LoVo (cell line): Measurements from ENCODE around the gene NUP153.
"Not testable (repeated sequence)": the region's sequence is repeated elsewhere in the genome, so short reads cannot be mapped to it uniquely, and the experiment has no call there.

Source experiments
- DNase-seq: peaks from one replicate; pipeline ENCODE4 v3.0.0-alpha.2; 2016; ENCODE audit warnings: low spot score

NUP153 gene

GRCh38 chr6:17706580-17707370 is at the start of gene NUP153:
NUP153 (minus strand) TSS chr6:17706925; CDS start chr6:17706387, 538 bp downstream.
- peak; percentile 96 for DNase-seq

- no peak for DNase-seq
These were observed 47.5 kb upstream of the NUP153 start for GRCh38 chr6:17754254-17754653.

GRCh38 chr6:17745324-17745723 is 38.6 kb upstream of the NUP153 start:
- not testable (repeated sequence) for DNase-seq

DNA sequence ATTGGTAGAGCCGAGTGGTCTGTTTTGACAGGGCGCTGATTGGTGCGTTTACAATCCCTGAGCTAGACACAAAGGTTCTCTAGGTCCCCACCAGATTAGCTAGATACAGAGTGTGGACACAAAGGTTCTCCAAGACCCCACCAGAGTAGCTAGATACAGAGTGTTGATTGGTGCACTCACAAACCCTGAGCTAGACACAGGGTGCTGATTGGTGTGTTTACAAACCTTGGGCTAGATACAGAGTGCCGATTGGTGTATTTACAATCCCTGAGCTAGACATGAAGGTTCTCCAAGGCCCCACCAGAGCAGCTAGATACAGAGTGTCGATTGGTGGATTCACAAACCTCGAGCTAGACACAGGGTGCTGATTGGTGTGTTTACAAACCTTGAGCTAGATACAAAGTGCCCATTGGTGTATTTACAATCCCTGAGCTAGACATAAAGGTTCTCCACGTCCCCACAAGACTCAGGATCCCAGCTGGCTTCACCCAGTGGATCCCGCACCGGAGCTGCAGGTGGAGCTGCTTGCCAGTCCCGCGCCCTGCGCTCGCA is 38.1 kb upstream of the NUP153 start:
- not testable (repeated sequence) for DNase-seq

GRCh38 chr6:17744019-17744756 is 37.5 kb upstream of the NUP153 start:
- DNase-seq: no peak

- no peak for DNase-seq
These were observed 34.8 kb upstream of the NUP153 start for GRCh38 chr6:17741507-17741906.

DNA sequence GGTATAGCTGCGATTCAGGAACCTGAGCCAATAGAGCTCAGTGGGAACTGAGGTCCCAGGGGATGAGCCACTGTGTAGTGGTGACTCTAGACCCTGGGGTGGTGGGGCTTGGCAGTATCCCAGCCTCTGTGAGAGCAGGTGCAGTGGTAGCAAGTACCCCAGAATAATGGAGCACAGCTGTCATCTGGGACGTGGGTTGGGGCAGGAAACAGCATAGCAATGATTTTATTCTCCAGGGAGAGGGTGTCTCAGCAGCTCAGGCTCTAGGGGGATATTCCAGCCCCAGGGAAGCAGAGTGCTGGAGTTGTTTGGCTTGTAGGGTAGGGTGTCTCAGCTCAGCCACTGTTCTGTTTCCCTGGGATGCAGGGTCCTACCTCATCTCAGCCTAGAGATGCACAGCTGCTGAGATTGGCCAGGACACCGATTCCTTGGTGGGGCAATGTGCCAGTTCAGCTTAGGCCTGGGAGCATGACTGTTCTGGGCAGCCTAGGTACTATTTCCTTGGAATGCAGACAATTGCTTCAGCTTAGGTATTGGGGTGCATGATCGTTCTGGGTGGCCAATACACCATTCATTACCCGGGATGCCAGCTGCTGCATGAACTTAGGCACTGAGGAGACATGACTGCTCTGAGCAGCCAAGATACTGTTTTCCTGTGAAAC is 34.0 kb upstream of the NUP153 start:
- no peak for DNase-seq

DNA sequence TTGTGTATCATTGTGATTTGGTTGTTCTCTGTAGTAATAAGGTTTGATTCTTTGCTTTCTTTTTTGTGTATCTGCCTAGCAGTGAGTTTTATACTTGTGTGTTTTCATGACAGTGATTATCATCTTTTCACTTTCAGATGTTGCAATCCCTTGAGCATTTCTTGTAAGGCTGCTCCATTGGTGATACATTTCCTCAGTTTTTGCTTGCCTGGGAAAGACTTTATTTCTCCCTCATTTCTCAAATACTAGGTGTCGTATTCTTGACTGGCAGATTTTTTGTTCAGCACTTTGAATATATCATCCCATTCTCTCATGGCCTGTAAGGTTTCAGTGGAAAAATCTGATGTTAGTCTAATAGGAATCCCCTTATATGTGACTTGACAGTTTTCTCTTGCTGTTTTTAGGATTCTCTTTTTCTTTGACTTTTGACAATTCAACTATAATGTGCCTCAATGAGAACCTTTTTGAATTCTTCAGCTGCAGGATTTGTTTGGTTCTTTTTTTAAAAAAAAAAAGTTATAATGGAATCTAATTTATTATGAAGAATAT is 31.1 kb upstream of the NUP153 start:
- DNase-seq: no peak

- DNase-seq: not testable (repeated sequence)
These were observed 28.6 kb upstream of the NUP153 start for GRCh38 chr6:17735311-17735710.

GRCh38 chr6:17730078-17730704 is 23.5 kb upstream of the NUP153 start:
- DNase-seq: no peak

- no peak for DNase-seq
These were observed 22.7 kb upstream of the NUP153 start for GRCh38 chr6:17729223-17730077.

DNA sequence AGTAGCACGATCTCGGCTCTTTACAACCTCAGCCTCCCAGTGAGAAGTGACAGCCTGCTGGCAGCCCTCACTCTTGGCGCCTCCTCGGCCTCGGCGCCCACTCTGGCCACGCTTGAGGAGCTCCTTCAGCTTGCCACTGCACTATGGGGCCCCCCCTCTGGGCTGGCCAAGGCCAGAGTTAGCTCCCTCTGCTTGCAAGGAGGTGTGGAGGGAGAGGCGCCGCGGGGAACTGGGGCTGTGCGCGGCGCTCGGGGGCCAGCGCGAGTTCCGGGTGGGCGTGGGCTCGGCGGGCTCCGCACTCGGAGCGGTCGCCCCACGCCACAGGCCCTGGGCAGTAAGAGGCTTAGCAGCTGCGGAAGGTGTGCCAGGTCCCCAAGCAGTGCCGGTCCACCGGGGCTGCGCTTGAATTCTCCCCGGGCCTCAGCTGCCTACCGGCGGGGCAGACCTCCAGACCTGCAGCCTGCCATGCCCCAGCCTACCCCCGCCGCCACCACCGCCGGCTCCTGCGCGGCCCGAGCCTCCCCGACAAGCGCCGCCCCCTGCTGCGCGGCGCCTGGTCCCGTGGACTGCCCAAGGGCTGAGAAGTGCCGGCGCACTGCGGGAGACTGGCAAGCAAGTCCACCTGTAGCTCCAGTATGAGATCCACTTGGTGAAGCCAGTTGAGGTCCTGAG is 22.0 kb upstream of the NUP153 start:
- no peak for DNase-seq

DNA sequence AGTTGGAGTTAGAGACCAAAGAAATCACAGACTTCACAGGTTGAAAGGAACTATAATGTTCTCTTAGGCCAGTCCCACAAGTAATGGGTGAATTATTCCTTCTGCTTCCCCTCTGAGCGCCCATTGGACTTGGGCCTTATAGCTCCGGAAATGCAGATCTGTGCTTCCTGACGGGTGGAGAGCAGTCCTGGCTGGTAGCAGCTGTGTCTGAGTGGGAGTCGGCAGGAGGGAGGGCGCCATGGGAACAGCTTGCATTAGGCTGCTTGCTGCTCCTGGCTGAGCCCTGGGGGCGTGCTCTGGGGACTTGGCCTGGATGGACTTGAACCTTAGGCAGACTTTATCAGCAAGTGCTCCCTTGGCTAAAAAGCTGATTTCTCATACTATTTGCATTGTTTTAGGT is 18.4 kb upstream of the NUP153 start:
- DNase-seq: no peak

DNA sequence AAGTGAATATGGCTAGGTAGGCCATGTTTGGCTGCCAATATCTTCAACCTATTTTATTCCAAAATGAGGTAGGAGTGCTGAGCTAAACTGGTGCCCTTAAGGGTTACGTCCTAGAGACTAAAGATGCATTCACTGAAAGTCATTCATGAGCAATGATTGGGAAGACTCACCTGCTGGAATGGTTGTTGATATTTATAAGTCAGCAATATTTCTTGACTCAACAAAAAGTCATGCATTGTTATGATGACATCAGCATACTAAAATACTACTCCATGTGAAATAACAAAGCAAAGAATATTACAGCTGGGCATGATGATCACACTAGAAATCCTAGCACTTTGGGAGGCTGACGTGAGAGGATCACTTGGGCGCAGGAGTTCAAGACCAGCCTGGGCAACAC is 17.6 kb upstream of the NUP153 start:
- no peak for DNase-seq

DNA sequence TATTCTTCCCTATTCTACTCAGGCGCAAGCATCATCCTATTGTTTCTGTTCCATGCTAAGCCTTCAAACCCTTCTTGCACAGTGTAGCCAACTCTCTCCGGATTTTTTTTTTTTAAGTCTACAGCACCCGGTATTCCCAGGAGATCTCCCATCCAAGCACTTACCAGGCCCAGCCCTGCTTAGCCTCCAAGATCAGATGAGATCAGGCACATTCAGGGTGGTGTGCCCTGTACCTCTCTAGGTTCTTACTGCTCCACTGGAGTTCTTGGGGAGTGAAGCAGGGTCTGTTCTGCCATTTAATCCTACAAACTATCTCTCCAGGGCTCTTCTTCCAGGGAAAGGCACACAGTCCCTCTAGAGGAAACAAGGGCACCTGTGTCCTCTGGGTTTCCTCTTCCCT is 14.9 kb upstream of the NUP153 start:
- DNase-seq: no peak

GRCh38 chr6:17719323-17720041 is 12.8 kb upstream of the NUP153 start:
- DNase-seq: no peak

DNA sequence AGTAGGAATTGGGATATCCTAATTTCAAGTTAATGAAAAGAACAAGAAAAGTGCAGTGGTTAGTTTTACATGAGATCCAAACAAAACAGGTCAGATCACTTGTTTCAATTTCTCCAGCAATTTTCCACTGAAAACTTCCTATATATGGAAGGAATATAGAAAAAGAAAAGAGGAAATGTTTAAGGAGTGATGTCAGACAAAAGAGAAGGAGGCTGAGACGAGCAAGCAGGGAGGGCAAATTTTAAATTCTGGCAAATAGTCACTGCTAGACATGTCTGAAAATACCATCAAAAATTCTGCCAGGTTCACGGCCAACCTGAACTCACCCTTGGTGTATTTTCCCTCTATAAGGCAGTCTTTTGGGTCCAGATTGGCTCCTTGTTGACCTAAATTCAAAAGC is 9.5 kb upstream of the NUP153 start:
- no peak for DNase-seq

GRCh38 chr6:17714879-17715851 is 8.4 kb upstream of the NUP153 start:
- peak; percentile 80 for DNase-seq
